ENCODE results near the gene CARMIL1.

GRCh38 chr6:25324066-25324762 lies 45.0 kb downstream of the CARMIL1 start:
- TF ChIP-seq POLR2AphosphoS5 (IDR thresholded peaks at IDR 0.05; ENCODE audit: low read depth, low read length) (no peak), POLR2A (IDR thresholded peaks at IDR 0.05; ENCODE audit: low read depth, low read length) (no peak), PAX5 (IDR thresholded peaks at IDR 0.05; ENCODE audit: insufficient read depth, low read length, severe bottlenecking) (no peak), SPI1 (IDR thresholded peaks at IDR 0.05; ENCODE audit: low read depth, low read length) (no peak)
